AG09309 (cell line): ENCODE measurements around the gene GRM8.

ENCODE experiments used
- DNase-seq: peaks from one replicate; pipeline ENCODE4 v3.0.0-alpha.2; 2010; ENCODE audit warnings: low read depth
- H3K4me3 ChIP-seq: 2 replicates; pipeline ENCODE4 v1.5.1; 2011; ENCODE audit warnings: mild to moderate bottlenecking, low read depth, low read length, moderate library complexity; ENCODE audit not compliant: control insufficient read depth
- CTCF ChIP-seq: IDR thresholded peaks from 2 replicates; pipeline ENCODE4 v1.5.1; 2011; ENCODE audit warnings: mild to moderate bottlenecking, low read depth, low read length, inconsistent platforms; ENCODE audit not compliant: insufficient read depth, control insufficient read depth; ENCODE audit errors: missing control alignments

The GRM8 gene

GRCh38 chr7:126780993-126781392 lies 471.7 kb downstream of the GRM8 start:
- DNase-seq, result no peak
- no peak overlapping the region for H3K4me3 ChIP-seq
- TF ChIP-seq CTCF, result no peak

- H3K4me3 ChIP-seq, result no peak overlapping the region
- no peak for DNase-seq
- no peak for TF ChIP-seq CTCF
These were observed 474.6 kb downstream of the GRM8 start for GRCh38 chr7:126778101-126778500.

- no peak for DNase-seq
- no peak for TF ChIP-seq CTCF
- no peak overlapping the region for H3K4me3 ChIP-seq
These were observed 476.2 kb downstream of the GRM8 start for GRCh38 chr7:126776498-126776897.

- TF ChIP-seq CTCF, result no peak
- DNase-seq, result no peak
- no peak overlapping the region for H3K4me3 ChIP-seq
These were observed 478.7 kb downstream of the GRM8 start for GRCh38 chr7:126774077-126774476.

- H3K4me3 ChIP-seq, result no peak overlapping the region
- DNase-seq, result no peak
- TF ChIP-seq CTCF, result no peak
These were observed 483.9 kb downstream of the GRM8 start for GRCh38 chr7:126768836-126769235.

- TF ChIP-seq CTCF, result no peak
- DNase-seq, result no peak
- no peak overlapping the region for H3K4me3 ChIP-seq
These were observed 491.7 kb downstream of the GRM8 start for GRCh38 chr7:126760914-126761577.
